K562 (cell line): ENCODE data around the gene PHLDB1. TPM values are rescaled to one million over a fixed set of nuclear protein-coding genes. Genes with fewer than 3 reads are reported as not detected.
A peak's percentile ranks its signal among the peaks of the same experiment; 100 is the strongest.

Experiments used
- ATAC-seq: fragments of 200-7000 bp; cut with Tn5 transposase; 3 replicates; pipeline ENCODE4 v1.9.1; 2020; ENCODE audit warnings: moderate library complexity
- BruUV-seq: library from RNA; stranded (reverse); fragments of 400-500 nt; replicated peaks from 2 replicates; lab custom pipeline; 2021; lab: Mats Ljungman, UMichigan
- CTCF ChIA-PET: fragments of 300-600 bp; formaldehyde crosslinking; extraction: SDS; loops from one replicate; lab custom pipeline; 2021; ENCODE audit warnings: low intra/inter-chr PET ratio; lab: Yijun Ruan, JAX
- POLR2A ChIA-PET: fragments of 300-600, 350-650 bp; sonication (Branson Sonifier 250); formaldehyde crosslinking; extraction: SDS; loops from one replicate; lab custom pipeline; 2021; ENCODE audit warnings: antibody characterized with exemption, inconsistent platforms; lab: Yijun Ruan, JAX
- DNase-seq, 4 experiments: peaks; one replicate each; pipeline versions ENCODE4 v3.0.0 to v3.0.0-alpha.2; 2011 to 2018; ENCODE audit warnings: low spot score in 3 of 4, mixed read lengths in 3 of 4; ENCODE audit errors: extremely low read depth in 1 of 4
- FAIRE-seq: peaks from 2 replicates; lab custom pipeline; 2011; peaks lifted over from hg19 to GRCh38; lab: Jason Lieb, UNC
- H2AFZ ChIP-seq: 2 replicates; pipeline ENCODE4 v1.6.0; 2011; ENCODE audit warnings: low read depth, low read length, control low read depth, inconsistent platforms
- H3K27ac ChIP-seq: fragments of 200-600 bp; 3 replicates; pipeline ENCODE4 v1.8.0; 2011; ENCODE audit warnings: low read depth, mild to moderate bottlenecking, control low read depth, inconsistent platforms, low read length, moderate library complexity, mixed read lengths; ENCODE audit errors: extremely low read depth
- H3K27me3 ChIP-seq, 2 experiments: fragments of 300-600 bp in 1 of 2; 2 replicates in 1 of 2; 3 replicates in 1 of 2; pipeline versions ENCODE4 v1.6.0 to v1.8.0; 2011; ENCODE audit warnings: inconsistent platforms in 2 of 2, low read length in 2 of 2, mild to moderate bottlenecking in 1 of 2, mixed read lengths in 1 of 2, moderate library complexity in 1 of 2; ENCODE audit not compliant: control insufficient read depth in 2 of 2, insufficient read depth in 2 of 2
- H3K36me3 ChIP-seq: fragments of 300-600 bp; 3 replicates; pipeline ENCODE4 v1.8.0; 2011; ENCODE audit warnings: mild to moderate bottlenecking, low read length, inconsistent platforms; ENCODE audit not compliant: control insufficient read depth, insufficient read depth
- H3K4me1 ChIP-seq, 2 experiments: fragments of 200-600 bp in 1 of 2; replicated peaks in 1 of 2; 2 replicates in 1 of 2; 3 replicates in 1 of 2; pipeline versions ENCODE4 v1.5.1 to v1.8.0; 2011; ENCODE audit warnings: inconsistent platforms in 2 of 2, low read length in 2 of 2, mild to moderate bottlenecking in 1 of 2, mixed read lengths in 1 of 2, moderate library complexity in 1 of 2; ENCODE audit not compliant: control insufficient read depth in 2 of 2, insufficient read depth in 2 of 2
- H3K4me2 ChIP-seq: 2 replicates; pipeline ENCODE4 v1.6.1; 2011; ENCODE audit warnings: low read length, control low read depth, inconsistent platforms, mixed read lengths; ENCODE audit not compliant: insufficient read depth
- H3K4me3 ChIP-seq: fragments of 200-600 bp; sonication (generic), shearing (Covaris generic); 2 replicates; pipeline ENCODE4 v1.5.1; 2016; ENCODE audit warnings: control low read depth, inconsistent platforms
- H3K79me2 ChIP-seq: fragments of 200-600 bp; 3 replicates; pipeline ENCODE4 v1.8.0; 2011; ENCODE audit warnings: low read length, inconsistent platforms; ENCODE audit not compliant: control insufficient read depth, insufficient read depth
- H3K9ac ChIP-seq, 2 experiments: 2 replicates each; pipeline versions ENCODE4 v1.6.0 to v1.6.1; 2011; ENCODE audit warnings: low read depth in 2 of 2, low read length in 2 of 2, control low read depth in 1 of 2, inconsistent platforms in 1 of 2, mild to moderate bottlenecking in 1 of 2, mixed read lengths in 1 of 2; ENCODE audit not compliant: insufficient read depth in 1 of 2
- H3K9me1 ChIP-seq: one replicate; pipeline ENCODE4 v1.6.0; 2011; ENCODE audit warnings: inconsistent platforms, mild to moderate bottlenecking, low read length, moderate library complexity; ENCODE audit not compliant: control insufficient read depth, insufficient read depth
- H3K9me3 ChIP-seq: replicated peaks from 2 replicates; pipeline ENCODE4 v1.5.1; 2011; ENCODE audit warnings: low read depth, low read length, inconsistent platforms; ENCODE audit not compliant: control insufficient read depth, insufficient read depth
- H4K20me1 ChIP-seq: replicated peaks from 2 replicates; pipeline ENCODE4 v1.6.1; 2011; ENCODE audit warnings: low read length, inconsistent platforms, mixed read lengths; ENCODE audit not compliant: control insufficient read depth, insufficient read depth
- MEIS2 ChIP-seq: fragments of 450-650 bp; IDR thresholded peaks from 2 replicates; pipeline ENCODE4 v1.6.1; 2014; ENCODE audit warnings: mild to moderate bottlenecking; ENCODE audit not compliant: partially characterized antibody
- NCOA6 ChIP-seq: fragments of 450-650 bp; IDR thresholded peaks from 2 replicates; pipeline ENCODE4 v1.6.1; 2017; ENCODE audit warnings: mild to moderate bottlenecking
- PBX2 ChIP-seq, 2 experiments: IDR thresholded peaks in 1 of 2; conservative IDR thresholded peaks in 1 of 2; 2 replicates each; pipeline ENCODE4 v1.6.1; 2016; ENCODE audit warnings: low read depth in 2 of 2, mild to moderate bottlenecking in 1 of 2, missing compliant biosample characterization in 1 of 2, missing genetic modification characterization in 1 of 2, moderate library complexity in 1 of 2
- TOE1 ChIP-seq, 2 experiments: fragments of 450-650 bp in 1 of 2; sonication (generic) in 1 of 2; formaldehyde crosslinking in 1 of 2; IDR thresholded peaks; 2 replicates each; pipeline versions ENCODE4 v1.7.1 to v1.8.0; 2016 to 2022; ENCODE audit warnings: borderline replicate concordance in 2 of 2, mild to moderate bottlenecking in 2 of 2, antibody characterized with exemption in 1 of 2, inconsistent platforms in 1 of 2, low read depth in 1 of 2, missing genetic modification reagents in 1 of 2, moderate library complexity in 1 of 2
- WGBS: fragments of 100-300 bp; shearing (Covaris generic); methylation state at CpG from one replicate; pipeline ENCODE4 v1.1.6; 2016; ENCODE audit warnings: low coverage, mixed read lengths; ENCODE audit not compliant: insufficient coverage; ENCODE audit errors: missing lambda C conversion rate; 5-methylcytosine and 5-hydroxymethylcytosine counted together
- in situ Hi-C: fragments of 300-500 bp; cut with MboI; formaldehyde crosslinking; loops from 4 replicates; pipeline ENCODE4 v1.15.0; 2018; ENCODE audit warnings: inconsistent platforms, mixed read lengths
- intact Hi-C: fragments of 100-400 bp; cut with micrococcal nuclease; formaldehyde crosslinking; loops from 2 replicates; pipeline ENCODE4 v1.14.2; 2022
- polyA plus RNA-seq, 8 experiments: library from polyadenylated mRNA; depleted of rRNA in 4 of 8; stranded (reverse) in 5 of 8; unstranded in 3 of 8; fragments of >200 nt; fragmentation: Nextera tagmentation in 2 of 8; fragmentation: Illumina TruSeq in 1 of 8; extraction: Ambion mirVana in 2 of 8; extraction: Trizol in 1 of 8; gene quantifications; 2 replicates each; pipeline versions ENCODE4 v1.2.1 to v1.2.3, GENCODE V29; 2011 to 2014; ENCODE audit warnings: inconsistent platforms in 1 of 8, missing spikeins in 1 of 8
- total RNA-seq, 7 experiments: library from RNA; depleted of rRNA in 6 of 7; stranded (reverse); fragments of >200 nt in 6 of 7; fragmentation: Illumina TruSeq in 2 of 7; extraction: Trizol in 2 of 7; gene quantifications; 2 replicates each; pipeline versions ENCODE4 v1.2.1 to v1.2.3, GENCODE V29; 2011 to 2021; ENCODE audit warnings: low replicate concordance in 1 of 7
- TF ChIP-seq, protein P1 (sequence below): fragments of 450-650 bp; formaldehyde crosslinking; IDR thresholded peaks from 2 replicates; pipeline ENCODE4 v1.4.0; 2020; ENCODE audit warnings: mild to moderate bottlenecking, mixed read lengths
- TF ChIP-seq, protein P2 (sequence below): fragments of 450-650 bp; IDR thresholded peaks from 2 replicates; pipeline ENCODE4 v1.6.1; 2016

The PHLDB1 gene
- total and polyA plus RNA-seq, 9 of the 15 experiments (the other 6 are each of a cell fraction or from before 2014, with no cell fraction given), result 2.0 to 28.7 (median 16.2) TPM

DNA sequence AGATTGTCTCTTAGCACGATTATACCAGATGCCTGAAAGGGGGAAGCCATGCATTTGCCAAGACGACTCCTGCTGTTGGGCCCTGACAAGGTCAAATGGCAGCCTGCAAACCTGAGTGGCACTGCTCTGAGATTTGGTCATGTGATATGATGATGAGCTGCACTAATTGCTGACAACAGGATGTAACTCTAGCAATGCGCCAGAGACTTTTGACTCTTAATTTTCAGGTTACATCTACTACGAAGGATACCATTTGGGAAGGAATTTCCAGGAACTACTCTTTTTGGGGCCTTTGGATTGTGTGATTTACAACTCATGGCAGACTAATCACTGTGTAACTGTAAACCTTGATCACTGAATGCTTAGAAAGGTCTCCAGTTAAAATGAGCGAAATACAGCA is 59.0 kb downstream of the PHLDB1 start:
- 14% methylated on average over 5 of the region's 5 CpGs for WGBS
- BruUV-seq, result no TSS peak
- no peaks in the 10 kb centered on the region for H4K20me1 ChIP-seq
- TF ChIP-seq, protein P1, sequence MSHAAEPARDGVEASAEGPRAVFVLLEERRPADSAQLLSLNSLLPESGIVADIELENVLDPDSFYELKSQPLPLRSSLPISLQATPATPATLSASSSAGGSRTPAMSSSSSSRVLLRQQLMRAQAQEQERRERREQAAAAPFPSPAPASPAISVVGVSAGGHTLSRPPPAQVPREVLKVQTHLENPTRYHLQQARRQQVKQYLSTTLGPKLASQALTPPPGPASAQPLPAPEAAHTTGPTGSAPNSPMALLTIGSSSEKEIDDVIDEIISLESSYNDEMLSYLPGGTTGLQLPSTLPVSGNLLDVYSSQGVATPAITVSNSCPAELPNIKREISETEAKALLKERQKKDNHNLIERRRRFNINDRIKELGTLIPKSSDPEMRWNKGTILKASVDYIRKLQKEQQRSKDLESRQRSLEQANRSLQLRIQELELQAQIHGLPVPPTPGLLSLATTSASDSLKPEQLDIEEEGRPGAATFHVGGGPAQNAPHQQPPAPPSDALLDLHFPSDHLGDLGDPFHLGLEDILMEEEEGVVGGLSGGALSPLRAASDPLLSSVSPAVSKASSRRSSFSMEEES (CRISPR knock-in tag), result peak; percentile 74
- TF ChIP-seq, protein P2, sequence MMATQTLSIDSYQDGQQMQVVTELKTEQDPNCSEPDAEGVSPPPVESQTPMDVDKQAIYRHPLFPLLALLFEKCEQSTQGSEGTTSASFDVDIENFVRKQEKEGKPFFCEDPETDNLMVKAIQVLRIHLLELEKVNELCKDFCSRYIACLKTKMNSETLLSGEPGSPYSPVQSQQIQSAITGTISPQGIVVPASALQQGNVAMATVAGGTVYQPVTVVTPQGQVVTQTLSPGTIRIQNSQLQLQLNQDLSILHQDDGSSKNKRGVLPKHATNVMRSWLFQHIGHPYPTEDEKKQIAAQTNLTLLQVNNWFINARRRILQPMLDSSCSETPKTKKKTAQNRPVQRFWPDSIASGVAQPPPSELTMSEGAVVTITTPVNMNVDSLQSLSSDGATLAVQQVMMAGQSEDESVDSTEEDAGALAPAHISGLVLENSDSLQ, result peak; percentile 56
- TF ChIP-seq TOE1 (IDR thresholded peaks at IDR 0.05; ENCODE audit: borderline replicate concordance) (peak; percentile 47; the same call in 1 of the 2 replicates), TOE1 (CRISPR knock-in tag; IDR thresholded peaks at IDR 0.05; ENCODE audit: borderline replicate concordance, low read depth) (no peak), NCOA6 (no peak), MEIS2 (peak; percentile 39), PBX2 (CRISPR knock-in tag; IDR thresholded peaks at IDR 0.05; ENCODE audit: low read depth) (no peak), PBX2 (tag; conservative IDR thresholded peaks at IDR 0.05; ENCODE audit: low read depth) (peak; percentile 20; the same call in 1 of the 2 replicates)
- FAIRE-seq, result no peak
- H3K36me3 ChIP-seq, result no peaks in the 10 kb centered on the region
- no peak overlapping the region for H3K4me3 ChIP-seq
- H3K4me1 ChIP-seq, result peaks cover 2 to 9% of the 10 kb centered on the region in 2 experiments; a peak in 2 of 5 replicates
- in situ Hi-C loops (no loop called here), intact Hi-C loops (no loop called here)
- H3K9me3 ChIP-seq, result no peaks in the 10 kb centered on the region
- no peak for DNase-seq
- POLR2A ChIA-PET, result interaction anchor here (0.6 kb wide), 1 partner anchor 264 kb away, joined by 4 read pairs; no protein-coding TSS in a partner anchor
- no peaks in the 10 kb centered on the region; a peak in 1 of 5 replicates for H3K27me3 ChIP-seq
- H3K79me2 ChIP-seq, result no peaks in the 10 kb centered on the region
- ATAC-seq, result no peak; the same call in 2 of the 3 replicates
- H3K27ac ChIP-seq, result no peak overlapping the region
- H3K9me1 ChIP-seq, result no peaks in the 10 kb centered on the region
- CTCF ChIA-PET, result no interaction called here
- no peak overlapping the region for H3K9ac ChIP-seq
- H3K4me2 ChIP-seq, result no peak overlapping the region
- no peak overlapping the region for H2AFZ ChIP-seq
